Stimulated activated CD4-positive, alpha-beta T cell treated with anti-CD3 and anti-CD28 coated beads, Interleukin-1b, Interleukin-23, amount 100 ng/mL, for 24 hours (primary cell): ENCODE data around the gene TBATA.
"Not testable (repeated sequence)": the region's sequence is repeated elsewhere in the genome, so short reads cannot be mapped to it uniquely, and the experiment has no call there.

Experiments
- DNase-seq, 4 experiments: peaks; one replicate each; pipeline ENCODE4 v3.0.0-alpha.2; 2020; ENCODE audit warnings: low read depth in 4 of 4, low spot score in 1 of 4

Gene TBATA

DNA sequence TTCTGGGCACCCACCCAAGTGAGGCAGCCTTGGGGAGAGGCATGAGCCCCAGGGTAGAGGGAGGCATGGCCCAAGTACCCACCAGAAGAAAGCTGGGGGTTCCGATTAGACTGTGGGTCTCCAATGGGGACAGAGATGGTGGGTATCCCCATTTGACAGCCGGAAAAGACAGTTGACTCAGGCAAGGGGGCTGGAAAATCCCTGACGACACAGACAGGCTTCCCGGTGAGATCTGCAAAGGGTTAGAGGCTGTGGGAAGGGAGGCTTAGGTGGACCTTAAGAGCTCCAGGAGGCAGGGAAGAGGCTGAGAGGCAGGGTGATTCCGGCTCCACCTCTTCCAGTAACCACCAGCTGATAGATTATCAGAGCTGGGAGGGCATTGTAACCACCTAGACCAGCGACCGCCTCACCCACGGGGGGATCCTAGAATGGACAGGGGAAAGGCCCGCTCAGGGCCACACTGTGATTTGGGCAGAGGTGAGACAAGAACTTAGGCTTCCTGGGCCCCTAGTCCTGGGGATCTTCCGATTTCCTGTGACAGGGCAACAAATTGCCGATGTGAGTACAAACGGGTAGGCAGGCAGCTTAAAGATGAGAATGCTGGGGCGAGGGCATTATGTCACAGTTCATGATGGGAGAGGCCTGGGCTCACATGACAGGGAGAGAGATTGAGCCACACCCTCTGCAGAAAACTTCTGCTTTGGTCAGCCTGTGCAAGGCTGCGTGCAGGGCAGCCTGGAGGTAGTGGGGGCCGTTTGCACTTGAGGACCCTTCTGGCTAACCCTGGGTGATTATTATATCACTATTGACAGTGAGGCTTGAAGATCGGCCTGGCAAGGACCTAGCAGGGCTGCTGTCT, 5.4 kb downstream of the TBATA start:
- no peak for DNase-seq

DNA sequence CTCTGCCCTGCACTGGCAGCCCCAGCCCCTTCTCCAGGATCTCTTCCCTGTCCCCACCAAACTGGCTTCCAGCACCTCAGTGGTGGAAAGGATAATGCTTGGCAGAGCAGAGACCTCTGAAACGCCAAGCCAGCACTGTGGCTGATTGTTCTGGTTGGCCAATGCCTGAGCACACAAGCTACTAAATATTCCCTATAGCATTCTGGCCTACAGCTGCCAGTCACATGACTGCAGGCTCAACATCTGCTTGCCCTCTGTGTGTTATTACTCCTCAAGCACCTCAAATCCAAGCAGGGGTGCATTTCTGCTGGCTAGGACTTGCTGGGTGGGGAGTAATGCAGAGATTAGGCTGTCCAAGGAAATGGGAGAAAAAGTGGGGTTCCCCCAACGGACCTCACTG, 6.1 kb downstream of the TBATA start:
- DNase-seq, result no peak

DNA sequence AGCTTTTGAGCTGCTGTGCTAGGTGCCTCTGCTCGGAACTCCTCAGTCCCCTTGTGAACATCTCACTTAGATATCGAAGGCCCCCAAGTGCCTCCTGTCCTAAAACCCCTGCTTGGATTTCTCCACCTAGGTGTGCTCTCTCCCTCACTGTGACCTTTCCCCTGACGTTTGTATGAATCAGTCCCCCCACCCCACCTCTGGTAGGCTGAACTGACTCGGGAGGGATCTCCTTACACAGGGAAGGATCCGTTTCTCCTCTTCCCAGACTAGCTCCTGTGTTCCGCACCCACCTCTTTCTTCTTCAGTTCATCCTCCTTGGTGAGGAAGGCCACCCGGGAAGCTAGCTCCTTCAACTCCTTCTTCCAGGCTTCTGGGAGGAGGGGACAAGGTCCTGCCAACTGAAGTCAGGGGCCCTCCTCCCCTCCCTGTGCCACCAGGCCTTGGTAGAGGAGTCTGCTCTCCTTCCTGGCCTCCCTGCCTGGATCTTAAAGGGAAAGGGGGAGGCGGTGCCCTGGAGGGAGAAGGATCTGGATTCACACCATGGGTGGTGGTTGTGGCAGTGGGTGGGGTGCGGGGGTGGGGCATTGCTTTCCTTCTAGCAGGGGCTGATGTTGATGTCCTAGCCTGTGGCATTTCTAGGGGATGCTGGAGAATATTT, 6.8 kb downstream of the TBATA start:
- no peak for DNase-seq

DNA sequence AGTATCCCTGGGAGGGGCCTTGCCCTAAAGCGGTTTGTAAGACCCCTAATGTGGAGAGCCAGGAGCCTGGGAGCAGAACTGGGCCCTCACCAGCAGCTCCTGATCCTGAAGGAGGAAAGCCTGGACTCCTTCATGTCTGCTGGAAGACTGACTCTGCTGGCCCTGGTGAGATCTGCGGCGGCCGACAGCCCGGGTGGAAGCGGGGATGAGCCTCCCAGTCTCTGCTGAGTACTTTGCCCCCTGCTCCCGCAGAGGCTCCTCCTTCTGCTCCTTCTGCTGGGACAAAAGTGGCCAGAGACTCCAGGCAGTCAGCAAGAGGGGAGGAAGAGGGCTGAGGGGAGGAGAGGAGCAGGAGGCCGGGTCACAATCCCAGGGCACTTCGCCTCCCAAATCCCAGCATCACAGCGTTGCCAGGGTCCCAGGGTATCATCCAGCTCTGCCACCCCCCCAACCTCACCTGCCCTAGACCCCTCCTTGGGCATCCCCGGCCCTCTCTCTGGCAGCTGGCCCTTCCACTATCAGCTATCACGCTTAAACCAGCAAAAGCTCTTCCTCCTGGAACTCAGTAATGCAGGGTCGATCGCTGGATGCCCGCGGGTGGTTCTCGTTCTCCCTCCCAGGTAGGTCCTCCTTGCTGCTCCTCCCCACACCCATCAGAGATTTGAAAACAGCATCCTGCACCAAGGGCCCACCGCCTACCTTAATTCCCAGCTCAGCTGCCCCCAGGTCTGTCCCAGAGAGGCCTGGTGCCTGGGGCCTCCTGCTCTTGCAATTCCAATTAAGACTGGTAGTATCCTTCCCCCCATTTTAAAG, 7.9 kb downstream of the TBATA start:
- DNase-seq, result no peak

DNA sequence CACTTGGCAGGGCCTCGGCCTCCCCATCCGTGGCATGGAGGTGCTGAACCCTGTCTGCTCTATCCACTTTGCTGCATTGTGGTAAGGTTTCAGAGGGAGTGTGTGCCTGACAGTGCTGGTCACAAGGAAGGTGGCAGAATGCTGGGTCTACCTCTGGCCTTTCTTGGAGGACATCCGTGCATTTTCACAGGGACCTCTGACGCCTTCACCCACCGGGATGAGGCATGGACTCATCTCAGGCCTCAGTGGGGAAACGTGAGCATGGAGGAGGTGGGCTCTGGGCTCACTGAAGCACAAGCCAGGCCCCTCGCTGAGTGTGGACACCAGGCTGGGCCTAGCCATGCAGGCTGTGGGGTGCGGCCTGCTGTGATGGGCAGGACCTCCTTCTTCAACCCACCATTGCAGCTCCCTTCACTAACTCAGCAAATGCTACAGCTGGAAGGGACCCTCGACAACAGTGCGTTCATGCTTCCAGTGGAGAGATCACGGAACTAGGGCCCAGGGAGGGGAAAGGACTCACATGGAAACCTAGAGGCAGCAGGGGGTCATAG, 8.6 kb downstream of the TBATA start:
- DNase-seq, result no peak

DNA sequence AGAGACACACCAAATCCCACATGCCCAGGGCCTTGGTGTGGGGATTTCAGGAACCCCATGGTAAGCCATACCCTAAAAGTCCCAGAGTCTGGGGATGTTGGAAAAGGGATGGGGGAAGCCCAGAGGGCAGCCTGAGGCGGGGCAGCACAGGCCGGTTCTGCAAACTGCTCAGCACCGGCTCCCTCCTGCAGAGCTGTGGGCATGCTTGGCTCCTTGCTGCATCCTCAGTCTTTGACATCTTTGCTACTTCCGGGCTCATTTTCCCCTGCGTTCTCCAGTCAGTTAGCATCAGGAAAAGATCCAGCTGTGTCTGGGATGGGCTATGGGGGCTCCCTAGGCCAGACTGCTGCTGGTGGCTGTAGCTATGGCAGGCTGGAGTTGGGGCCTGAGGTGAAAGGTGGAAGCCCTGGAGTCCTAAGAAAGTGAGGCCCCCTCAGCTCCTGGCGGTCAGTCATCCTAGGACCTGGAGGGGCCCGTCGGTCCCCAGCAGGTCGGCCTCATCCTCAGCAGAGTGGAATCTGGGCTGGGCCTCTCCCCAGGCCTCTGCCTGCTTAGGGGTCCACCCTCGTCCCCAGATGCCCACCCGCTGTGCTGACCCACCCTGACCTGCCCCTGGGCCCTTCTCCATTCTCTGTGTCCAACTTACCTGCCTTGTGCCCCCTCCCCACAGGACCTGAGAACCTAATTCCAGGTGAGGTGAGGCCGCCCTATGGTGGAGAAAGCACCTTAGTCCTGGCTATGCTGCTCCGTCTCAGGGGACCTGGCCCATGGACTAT, 9.3 kb downstream of the TBATA start:
- DNase-seq, result no peak

DNA sequence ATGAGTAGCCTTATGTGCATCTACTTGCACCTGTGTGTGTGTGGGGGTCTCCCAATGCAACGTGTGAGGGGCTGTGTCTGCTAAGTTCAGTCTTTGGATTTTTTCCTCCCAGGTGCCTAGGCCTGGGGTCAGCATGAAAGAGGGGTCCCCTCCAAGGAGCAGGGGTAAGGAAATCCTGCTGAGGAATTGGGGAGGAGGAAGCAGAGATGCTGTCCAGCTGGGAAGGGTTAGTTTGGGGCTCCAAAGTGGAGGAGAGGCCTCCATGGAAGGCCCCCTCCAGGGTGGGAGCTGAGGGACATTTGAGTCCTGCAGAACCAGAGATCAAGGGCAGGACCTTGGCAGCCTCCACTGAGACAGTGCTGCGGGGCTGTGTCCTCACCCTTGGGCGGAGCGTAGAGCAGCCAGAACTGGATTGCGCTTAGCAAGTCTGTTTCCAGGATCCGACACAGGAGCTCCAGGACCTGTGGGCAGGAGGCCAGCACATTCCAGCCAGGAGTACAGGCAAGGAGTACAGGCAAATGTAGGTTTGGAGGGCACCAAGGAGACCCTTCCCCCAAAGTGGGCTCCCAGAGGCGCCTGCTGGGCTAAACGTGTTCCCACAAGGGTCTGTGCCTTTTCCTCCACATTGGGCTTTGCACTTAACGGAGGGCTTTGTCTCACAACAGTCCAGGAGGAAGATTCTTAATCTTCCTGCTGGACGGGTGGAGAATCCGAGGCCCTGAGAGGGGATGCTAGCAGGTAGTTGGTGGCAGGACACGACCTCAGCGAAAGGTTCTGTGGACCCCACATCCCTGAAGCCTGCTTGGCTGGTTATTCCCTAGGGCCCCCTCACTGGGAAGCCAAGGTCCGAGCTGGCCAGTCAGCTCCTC, 10.1 kb downstream of the TBATA start:
- no peak for DNase-seq

DNA sequence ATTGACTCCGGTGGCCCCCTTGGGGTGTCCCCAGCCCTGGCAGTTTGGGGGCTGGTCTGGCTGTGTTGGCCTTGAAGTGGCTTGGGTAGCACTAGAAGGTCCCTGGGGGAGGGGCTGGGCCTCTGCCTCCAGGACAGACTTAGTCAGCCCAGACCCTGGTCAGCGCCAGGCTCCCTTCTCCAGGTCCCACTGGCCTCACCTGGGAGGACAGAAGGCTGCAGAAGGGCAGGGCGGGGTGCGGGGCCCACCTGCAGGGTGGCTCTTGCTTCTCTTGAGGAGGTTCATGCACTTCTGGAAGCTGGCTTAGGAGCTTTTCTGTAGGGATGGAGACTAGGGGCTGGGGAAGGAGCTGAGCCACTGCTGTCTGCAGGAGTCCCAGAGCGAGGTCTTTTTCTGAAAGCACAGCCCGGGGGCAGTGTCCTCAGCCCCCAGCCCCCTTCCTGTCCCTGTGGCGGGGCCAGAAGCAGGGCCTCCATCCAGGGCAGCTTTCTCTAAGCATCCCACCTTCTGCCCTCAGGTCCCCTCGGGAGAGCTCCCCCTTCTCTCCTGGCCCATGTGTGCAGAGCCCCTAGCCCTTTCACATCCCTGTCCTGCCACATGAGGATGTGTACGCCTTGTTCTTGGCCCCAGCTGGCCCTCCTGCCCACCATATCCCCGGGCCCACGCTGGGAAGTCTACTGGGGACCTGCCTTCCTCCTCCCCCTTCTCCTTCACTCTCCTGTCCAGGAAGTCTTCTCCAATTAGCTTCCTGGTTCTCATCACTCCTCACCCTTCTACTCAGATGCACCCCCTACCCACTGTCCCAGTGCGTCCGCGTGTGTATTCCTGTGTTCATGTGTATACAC, 11.0 kb downstream of the TBATA start:
- no peak for DNase-seq

DNA sequence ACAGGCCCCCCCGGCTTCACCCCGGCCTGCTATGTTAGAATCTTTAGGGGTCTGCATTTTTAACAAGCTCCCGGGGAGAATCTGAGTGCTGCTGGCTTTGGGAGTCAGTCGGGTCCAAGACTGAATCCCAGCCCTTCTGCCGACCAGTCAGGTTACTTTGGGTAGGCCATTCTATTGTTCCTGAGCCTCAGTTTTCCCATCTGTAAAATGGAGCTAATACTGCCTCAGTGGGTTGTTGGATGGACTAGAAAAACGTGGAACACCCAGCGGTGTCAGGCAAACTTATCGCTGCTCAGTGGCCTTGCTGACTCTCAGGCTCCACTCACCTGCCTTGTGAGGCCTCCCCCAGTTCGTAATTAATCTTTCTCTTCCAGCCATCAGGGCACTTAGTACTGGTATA, 11.7 kb downstream of the TBATA start:
- no peak for DNase-seq

DNA sequence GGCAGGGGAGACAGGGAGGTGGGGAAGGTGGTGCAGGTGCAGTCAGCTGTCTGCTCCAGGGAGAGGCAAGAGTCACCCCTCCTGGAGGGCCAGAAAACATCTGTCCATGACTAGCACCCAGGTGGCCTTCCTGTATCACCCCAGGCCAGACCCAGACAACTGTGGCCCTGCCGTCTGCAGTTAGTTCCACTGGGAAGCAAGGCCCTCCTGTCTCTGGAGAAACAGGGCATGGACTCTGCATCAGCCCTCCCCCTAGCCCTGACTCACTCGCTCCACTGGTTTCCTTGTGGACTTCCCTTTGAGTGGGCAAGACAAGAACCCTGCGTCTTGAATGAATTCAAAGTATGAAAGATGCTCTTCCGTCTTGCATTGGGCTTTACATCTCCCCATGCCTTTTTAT, 12.6 kb downstream of the TBATA start:
- DNase-seq, result no peak

DNA sequence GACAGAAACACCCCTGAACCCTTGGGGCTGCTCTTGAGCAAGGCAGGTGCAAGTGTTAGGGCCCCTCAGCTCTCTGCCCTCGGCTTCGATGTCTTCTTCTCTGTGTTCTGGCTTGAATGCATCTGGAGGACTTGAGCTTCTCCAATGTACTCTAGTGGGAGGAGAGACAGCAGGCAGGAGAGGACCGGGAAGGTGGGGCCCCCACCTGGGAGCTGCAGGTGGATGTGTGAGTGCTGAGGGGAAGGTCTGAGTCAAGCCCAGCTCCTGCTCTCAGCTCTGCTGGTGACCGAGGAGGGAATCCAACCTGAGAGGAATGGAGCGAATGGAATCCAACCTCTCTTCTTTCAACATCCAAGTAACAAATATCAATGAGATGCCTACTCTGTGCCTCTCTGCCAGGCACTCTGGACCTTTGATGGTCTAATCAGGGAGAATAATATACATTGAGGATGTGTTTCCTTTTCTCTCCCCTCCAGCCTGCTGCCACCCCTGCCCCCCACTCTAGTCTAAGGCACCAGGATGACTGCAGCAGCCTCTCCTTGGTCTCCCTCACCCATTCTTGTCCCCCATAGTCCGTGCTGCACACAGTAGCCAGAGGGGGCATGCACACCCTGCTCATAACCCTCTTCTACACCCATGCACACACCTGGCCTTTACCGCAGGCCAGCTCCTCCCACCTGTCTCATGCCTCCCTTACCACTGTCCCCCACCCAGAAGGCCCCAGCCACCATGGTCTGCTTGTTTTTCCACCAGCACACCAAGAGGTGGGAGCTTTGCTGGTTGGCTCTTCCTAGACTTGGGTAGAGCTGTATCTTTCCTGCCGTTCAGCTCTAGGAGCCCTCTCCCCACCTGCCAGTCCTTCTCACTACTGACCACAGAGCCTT, 13.6 kb downstream of the TBATA start:
- no peak for DNase-seq

DNA sequence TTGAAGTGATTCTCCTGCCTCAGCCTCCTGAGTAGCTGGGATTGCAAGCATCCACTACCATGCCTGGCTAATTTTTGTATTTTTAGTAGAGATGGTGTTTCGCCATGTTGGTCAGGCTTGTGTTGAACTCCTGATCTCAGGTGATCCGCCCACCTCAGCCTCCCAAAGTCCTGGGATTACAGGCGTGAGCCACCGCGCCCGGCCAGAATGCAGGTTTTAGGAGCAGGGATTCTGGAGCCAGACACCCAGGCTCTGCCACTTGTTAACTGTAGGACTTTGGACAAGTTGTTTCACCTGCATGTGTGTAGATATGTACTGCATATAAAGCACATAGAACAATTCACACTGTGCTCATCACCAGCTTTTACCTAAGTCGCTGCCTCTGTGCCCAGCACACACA, 14.7 kb downstream of the TBATA start:
- not testable (repeated sequence) for DNase-seq

DNA sequence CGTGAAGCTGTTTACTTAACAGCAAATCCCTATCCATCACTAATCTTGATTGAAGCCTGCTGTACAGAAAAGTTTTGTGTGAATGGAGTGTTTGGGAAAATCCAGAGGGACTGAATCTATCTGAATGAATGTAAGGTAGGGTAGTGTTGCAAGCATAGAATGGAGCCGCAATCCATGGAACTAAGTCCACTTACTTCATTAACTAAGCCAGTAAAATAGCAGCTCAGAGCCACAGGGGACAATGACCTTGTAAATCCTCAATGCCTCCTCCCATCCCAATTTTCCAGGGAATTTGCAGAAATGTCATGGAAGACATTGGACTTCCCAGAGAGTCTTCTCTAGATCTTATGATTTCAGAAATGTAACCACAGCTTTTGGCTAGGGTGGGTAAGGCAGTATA, 15.2 kb downstream of the TBATA start:
- DNase-seq, result no peak

DNA sequence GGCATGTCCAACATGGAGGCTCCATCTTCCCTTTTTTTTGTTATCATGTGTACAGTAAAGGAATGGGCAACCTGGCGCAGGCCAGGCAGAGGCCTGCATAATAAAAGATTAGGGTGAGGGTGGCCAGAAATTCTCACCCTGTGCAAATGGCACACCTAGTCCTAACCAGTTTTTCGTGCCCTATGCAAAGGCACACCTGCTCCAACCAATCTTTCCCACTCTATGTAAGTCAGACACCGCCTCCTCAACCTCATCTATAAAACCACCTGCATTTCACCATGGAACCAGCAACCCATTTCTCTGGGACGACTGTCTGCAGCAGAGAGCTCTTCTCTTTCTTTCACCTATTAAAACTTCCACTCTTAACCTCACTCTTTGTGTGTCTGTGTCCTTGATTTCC, 16.1 kb downstream of the TBATA start:
- DNase-seq, result no peak

DNA sequence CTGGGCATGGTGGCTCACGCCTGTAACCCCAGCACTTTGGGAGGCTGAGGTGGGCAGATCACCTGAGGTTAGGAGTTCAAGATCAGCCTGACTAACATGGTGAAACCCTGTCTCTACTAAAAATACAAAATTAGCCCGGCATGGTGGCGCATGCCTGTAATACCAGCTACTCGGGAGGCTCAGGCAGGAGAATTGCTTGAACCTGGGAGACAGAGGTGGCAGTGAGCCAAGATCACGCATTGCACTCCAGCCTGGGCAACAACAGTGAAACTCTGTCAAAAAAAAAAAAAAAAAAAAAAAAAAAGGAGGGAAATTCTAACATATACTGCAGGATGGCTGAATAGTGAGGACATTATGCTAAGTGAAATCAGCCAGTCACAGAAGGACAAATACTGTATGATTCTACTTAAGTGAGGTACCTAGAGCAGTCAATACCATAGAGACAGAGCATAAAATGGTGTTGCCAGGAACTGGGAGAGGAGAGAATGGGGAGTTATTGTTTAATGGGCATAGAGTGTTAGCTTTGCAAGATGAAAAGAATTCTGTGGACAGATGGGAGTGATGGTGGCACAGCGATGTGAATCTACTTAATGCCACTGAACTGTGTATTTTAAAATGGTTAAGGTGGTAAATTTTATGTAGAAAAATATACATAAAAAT, 17.0 kb downstream of the TBATA start:
- not testable (repeated sequence) for DNase-seq

DNA sequence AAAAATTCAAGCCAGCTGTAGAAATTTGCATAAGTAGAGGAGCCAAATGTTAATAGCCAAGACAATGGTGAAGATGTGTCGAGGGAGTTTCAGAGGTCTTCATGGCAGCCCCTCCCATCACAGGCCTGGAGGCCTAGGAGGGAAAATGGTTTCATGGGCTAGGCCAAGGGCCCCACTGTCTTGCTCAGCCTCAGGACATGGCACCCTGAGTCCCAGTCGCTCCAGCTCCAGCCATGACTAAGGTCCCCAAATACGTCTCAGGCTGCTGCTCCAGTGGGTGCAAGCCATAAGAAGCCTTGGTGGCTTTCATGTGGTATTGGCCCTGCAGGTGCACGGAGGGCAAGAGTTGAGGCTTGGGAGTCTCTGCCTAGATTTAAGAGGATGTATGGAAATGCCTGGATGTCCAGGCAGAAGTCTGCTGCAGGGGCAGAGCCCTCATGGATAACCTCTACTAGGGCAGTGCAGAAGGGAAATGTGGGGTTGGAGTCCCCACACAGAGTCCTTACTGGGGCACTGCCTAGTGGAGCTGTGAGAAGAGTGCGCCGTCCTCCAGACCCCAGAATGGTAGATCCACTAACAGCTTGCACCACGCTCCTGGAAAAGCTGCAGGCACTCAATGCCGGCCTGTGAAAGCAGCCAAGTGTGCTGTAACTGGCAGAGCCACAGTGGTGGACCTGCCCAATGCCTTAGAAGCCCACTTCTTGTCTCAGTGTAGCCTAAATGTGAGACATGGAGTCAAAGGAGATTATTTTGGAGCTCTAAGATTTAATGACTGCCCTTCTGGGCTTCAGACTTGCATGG, 19.2 kb downstream of the TBATA start:
- no peak for DNase-seq

DNA sequence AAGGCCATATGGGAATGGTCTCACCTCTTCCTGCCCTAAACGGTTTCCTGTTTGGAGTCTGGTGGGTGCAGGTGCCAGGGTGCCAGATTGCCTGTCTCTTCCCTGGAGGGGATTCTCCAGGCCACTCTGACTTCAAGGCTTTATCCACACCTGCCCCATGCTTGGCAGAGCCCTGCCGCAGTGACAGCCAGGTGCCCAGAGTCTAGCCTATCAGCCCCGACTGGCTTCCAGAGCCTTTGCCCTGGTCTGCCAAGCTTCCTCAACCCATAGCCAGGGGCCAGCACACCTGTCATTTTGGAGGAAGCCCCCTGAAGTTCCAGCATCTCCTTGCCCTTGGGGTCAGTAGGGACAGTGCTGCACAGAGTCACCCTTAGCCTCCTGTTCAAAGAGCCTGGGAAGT, 21.6 kb downstream of the TBATA start:
- DNase-seq, result no peak
